ENCODE measurements around the gene CNRIP1.

Gene CNRIP1

GRCh38 chr2:68340226-68341061 lies 20.7 kb upstream of the CNRIP1 start:
- DNase-seq (ENCODE audit: low read depth), result no peak
- Histone ChIP-seq H3K36me3 (ENCODE audit: control insufficient read depth, insufficient read depth, low read length, severe bottlenecking) (no peaks in the 10 kb centered on the region), H3K9ac (ENCODE audit: low read length) (no peak overlapping the region), H3K4me3 (ENCODE audit: low read length) (no peak overlapping the region), H3K27me3 (replicated peaks; ENCODE audit: control insufficient read depth, insufficient read depth, low read length) (peaks cover 2% of the 10 kb centered on the region), H3K4me1 (ENCODE audit: control insufficient read depth, insufficient read depth, low read length) (no peaks in the 10 kb centered on the region), H3K9me3 (ENCODE audit: control insufficient read depth, low read length) (peaks cover 2% of the 10 kb centered on the region)

GRCh38 chr2:68336192-68336591 lies 16.4 kb upstream of the CNRIP1 start:
- Histone ChIP-seq H3K4me3 (ENCODE audit: low read length) (no peak overlapping the region), H3K36me3 (ENCODE audit: control insufficient read depth, insufficient read depth, low read length, severe bottlenecking) (no peaks in the 10 kb centered on the region), H3K27me3 (replicated peaks; ENCODE audit: control insufficient read depth, insufficient read depth, low read length) (no peaks in the 10 kb centered on the region)

GRCh38 chr2:68333931-68334330 lies 14.2 kb upstream of the CNRIP1 start:
- no peaks in the 10 kb centered on the region for H3K27me3 ChIP-seq (replicated peaks; ENCODE audit: control insufficient read depth, insufficient read depth, low read length)
- no peak for DNase-seq (ENCODE audit: low read depth)
- peaks cover 2% of the 10 kb centered on the region for H3K9me3 ChIP-seq (ENCODE audit: control insufficient read depth, low read length)
- H3K36me3 ChIP-seq (ENCODE audit: control insufficient read depth, insufficient read depth, low read length, severe bottlenecking), result no peaks in the 10 kb centered on the region
- no peak overlapping the region for H3K4me3 ChIP-seq (ENCODE audit: low read length)
- H3K9ac ChIP-seq (ENCODE audit: low read length), result no peak overlapping the region
- no peaks in the 10 kb centered on the region for H3K4me1 ChIP-seq (ENCODE audit: control insufficient read depth, insufficient read depth, low read length)

More at GRCh38 chr2:68336192-68336591, 16.4 kb upstream of the CNRIP1 start:
- Histone ChIP-seq H3K9me3 (ENCODE audit: control insufficient read depth, low read length) (peaks cover 2% of the 10 kb centered on the region), H3K9ac (ENCODE audit: low read length) (no peak overlapping the region), H3K4me1 (ENCODE audit: control insufficient read depth, insufficient read depth, low read length) (no peaks in the 10 kb centered on the region)
- peak; percentile 51 for DNase-seq (ENCODE audit: low read depth)

- no peaks in the 10 kb centered on the region for H3K36me3 ChIP-seq (ENCODE audit: control insufficient read depth, insufficient read depth, low read length, severe bottlenecking)
- no peak overlapping the region for H3K9ac ChIP-seq (ENCODE audit: low read length)
These were observed 13.3 kb upstream of the CNRIP1 start for GRCh38 chr2:68333009-68333408.

GRCh38 chr2:68330691-68331090 lies 10.9 kb upstream of the CNRIP1 start:
- Histone ChIP-seq H3K27me3 (replicated peaks; ENCODE audit: control insufficient read depth, insufficient read depth, low read length) (no peaks in the 10 kb centered on the region), H3K9ac (ENCODE audit: low read length) (no peak overlapping the region), H3K9me3 (ENCODE audit: control insufficient read depth, low read length) (no peaks in the 10 kb centered on the region), H3K36me3 (ENCODE audit: control insufficient read depth, insufficient read depth, low read length, severe bottlenecking) (no peaks in the 10 kb centered on the region), H3K4me1 (ENCODE audit: control insufficient read depth, insufficient read depth, low read length) (no peaks in the 10 kb centered on the region), H3K4me3 (ENCODE audit: low read length) (no peak overlapping the region)
- DNase-seq (ENCODE audit: low read depth), result peak; percentile 12

More at GRCh38 chr2:68333009-68333408, 13.3 kb upstream of the CNRIP1 start:
- no peak for DNase-seq (ENCODE audit: low read depth)
- no peaks in the 10 kb centered on the region for H3K4me1 ChIP-seq (ENCODE audit: control insufficient read depth, insufficient read depth, low read length)
- no peaks in the 10 kb centered on the region for H3K27me3 ChIP-seq (replicated peaks; ENCODE audit: control insufficient read depth, insufficient read depth, low read length)
- H3K4me3 ChIP-seq (ENCODE audit: low read length), result no peak overlapping the region
- H3K9me3 ChIP-seq (ENCODE audit: control insufficient read depth, low read length), result peaks cover 2% of the 10 kb centered on the region

GRCh38 chr2:68328901-68329300 lies 9.2 kb upstream of the CNRIP1 start:
- Histone ChIP-seq H3K4me3 (ENCODE audit: low read length) (no peak overlapping the region), H3K4me1 (ENCODE audit: control insufficient read depth, insufficient read depth, low read length) (no peaks in the 10 kb centered on the region), H3K9ac (ENCODE audit: low read length) (no peak overlapping the region), H3K36me3 (ENCODE audit: control insufficient read depth, insufficient read depth, low read length, severe bottlenecking) (no peaks in the 10 kb centered on the region), H3K9me3 (ENCODE audit: control insufficient read depth, low read length) (no peaks in the 10 kb centered on the region), H3K27me3 (replicated peaks; ENCODE audit: control insufficient read depth, insufficient read depth, low read length) (no peaks in the 10 kb centered on the region)
- DNase-seq (ENCODE audit: low read depth), result no peak

GRCh38 chr2:68325056-68325455 lies 5.3 kb upstream of the CNRIP1 start:
- no peak for DNase-seq (ENCODE audit: low read depth)
- H3K36me3 ChIP-seq (ENCODE audit: control insufficient read depth, insufficient read depth, low read length, severe bottlenecking), result no peaks in the 10 kb centered on the region
- peaks cover 4% of the 10 kb centered on the region for H3K4me1 ChIP-seq (ENCODE audit: control insufficient read depth, insufficient read depth, low read length)
- H3K9ac ChIP-seq (ENCODE audit: low read length), result no peak overlapping the region
- no peaks in the 10 kb centered on the region for H3K9me3 ChIP-seq (ENCODE audit: control insufficient read depth, low read length)
- no peak overlapping the region for H3K4me3 ChIP-seq (ENCODE audit: low read length)
- H3K27me3 ChIP-seq (replicated peaks; ENCODE audit: control insufficient read depth, insufficient read depth, low read length), result no peaks in the 10 kb centered on the region

- no peak for DNase-seq (ENCODE audit: low read depth)
- Histone ChIP-seq H3K4me3 (ENCODE audit: low read length) (peak overlapping the region; percentile 93), H3K27me3 (replicated peaks; ENCODE audit: control insufficient read depth, insufficient read depth, low read length) (no peaks in the 10 kb centered on the region)
These were observed 431 bp upstream of the CNRIP1 start for GRCh38 chr2:68320118-68320641.

GRCh38 chr2:68318914-68319397 lies 793 bp downstream of the CNRIP1 start:
- H3K27me3 ChIP-seq (replicated peaks; ENCODE audit: control insufficient read depth, insufficient read depth, low read length), result no peaks in the 10 kb centered on the region
- H3K4me3 ChIP-seq (ENCODE audit: low read length), result peak overlapping the region; percentile 93
- peaks cover 13% of the 10 kb centered on the region for H3K4me1 ChIP-seq (ENCODE audit: control insufficient read depth, insufficient read depth, low read length)
- peaks cover 7% of the 10 kb centered on the region for H3K36me3 ChIP-seq (ENCODE audit: control insufficient read depth, insufficient read depth, low read length, severe bottlenecking)
- no peaks in the 10 kb centered on the region for H3K9me3 ChIP-seq (ENCODE audit: control insufficient read depth, low read length)
- peak overlapping the region; percentile 91 for H3K9ac ChIP-seq (ENCODE audit: low read length)
- DNase-seq (ENCODE audit: low read depth), result peak; percentile 52

More at GRCh38 chr2:68320118-68320641, 431 bp upstream of the CNRIP1 start:
- Histone ChIP-seq H3K4me1 (ENCODE audit: control insufficient read depth, insufficient read depth, low read length) (peaks cover 13% of the 10 kb centered on the region), H3K9ac (ENCODE audit: low read length) (peak overlapping the region; percentile 91), H3K9me3 (ENCODE audit: control insufficient read depth, low read length) (no peaks in the 10 kb centered on the region), H3K36me3 (ENCODE audit: control insufficient read depth, insufficient read depth, low read length, severe bottlenecking) (peaks cover 7% of the 10 kb centered on the region)

- H3K27me3 ChIP-seq (replicated peaks; ENCODE audit: control insufficient read depth, insufficient read depth, low read length), result no peaks in the 10 kb centered on the region
These were observed 1.5 kb downstream of the CNRIP1 start for GRCh38 chr2:68317971-68318913.

GRCh38 chr2:68316111-68316510 lies 3.6 kb downstream of the CNRIP1 start:
- Histone ChIP-seq H3K27me3 (replicated peaks; ENCODE audit: control insufficient read depth, insufficient read depth, low read length) (no peaks in the 10 kb centered on the region), H3K9ac (ENCODE audit: low read length) (no peak overlapping the region), H3K4me1 (ENCODE audit: control insufficient read depth, insufficient read depth, low read length) (peaks cover 13% of the 10 kb centered on the region), H3K36me3 (ENCODE audit: control insufficient read depth, insufficient read depth, low read length, severe bottlenecking) (peaks cover 7% of the 10 kb centered on the region), H3K4me3 (ENCODE audit: low read length) (no peak overlapping the region), H3K9me3 (ENCODE audit: control insufficient read depth, low read length) (no peaks in the 10 kb centered on the region)
- peak; percentile 11 for DNase-seq (ENCODE audit: low read depth)

More at GRCh38 chr2:68317971-68318913, 1.5 kb downstream of the CNRIP1 start:
- no peaks in the 10 kb centered on the region for H3K9me3 ChIP-seq (ENCODE audit: control insufficient read depth, low read length)
- peaks cover 7% of the 10 kb centered on the region for H3K36me3 ChIP-seq (ENCODE audit: control insufficient read depth, insufficient read depth, low read length, severe bottlenecking)
- peak; percentile 52 for DNase-seq (ENCODE audit: low read depth)
- peak overlapping the region; percentile 91 for H3K9ac ChIP-seq (ENCODE audit: low read length)
- H3K4me3 ChIP-seq (ENCODE audit: low read length), result peak overlapping the region; percentile 93
- peaks cover 13% of the 10 kb centered on the region for H3K4me1 ChIP-seq (ENCODE audit: control insufficient read depth, insufficient read depth, low read length)

Measured in adipocyte (in vitro differentiated cells).